Islet precursor cell (in vitro differentiated cells): ENCODE measurements around the gene ING5.

Source experiments
- DNase-seq: peaks from one replicate; pipeline ENCODE4 v3.0.0-alpha.2; 2018

The ING5 gene

GRCh38 chr2:241672243-241673188 is 29.3 kb upstream of the ING5 start:
- no peak for DNase-seq

- no peak for DNase-seq
Observed at GRCh38 chr2:241673189-241673663, 28.6 kb upstream of the ING5 start.

- DNase-seq = no peak
Observed at GRCh38 chr2:241673797-241674725, 27.8 kb upstream of the ING5 start.

- no peak for DNase-seq
Observed at GRCh38 chr2:241675885-241676284, 26.0 kb upstream of the ING5 start.

GRCh38 chr2:241676665-241677064 is 25.2 kb upstream of the ING5 start:
- no peak for DNase-seq

- DNase-seq = no peak
Observed at GRCh38 chr2:241677392-241677791, 24.4 kb upstream of the ING5 start.

- DNase-seq = no peak
Observed at GRCh38 chr2:241678307-241678706, 23.5 kb upstream of the ING5 start.

- DNase-seq = no peak
Observed at GRCh38 chr2:241678784-241679540, 22.9 kb upstream of the ING5 start.

- no peak for DNase-seq
Observed at GRCh38 chr2:241680044-241680443, 21.8 kb upstream of the ING5 start.

GRCh38 chr2:241680827-241681599 is 20.8 kb upstream of the ING5 start:
- DNase-seq = peak; percentile 73

GRCh38 chr2:241686324-241686649 is 15.6 kb upstream of the ING5 start:
- DNase-seq = no peak

GRCh38 chr2:241686650-241687425 is 15.0 kb upstream of the ING5 start, which contains the start of gene DTYMK:
Gene DTYMK (minus strand): TSS chr2:241686815. CDS start chr2:241686783, 32 bp downstream.
- peak; percentile 97 for DNase-seq

- DNase-seq = no peak
Observed at GRCh38 chr2:241689306-241689705, 12.5 kb upstream of the ING5 start.

GRCh38 chr2:241690202-241690717 is 11.6 kb upstream of the ING5 start:
- no peak for DNase-seq

- DNase-seq = no peak
Observed at GRCh38 chr2:241692448-241692847, 9.4 kb upstream of the ING5 start.

GRCh38 chr2:241695651-241696050 is 6.2 kb upstream of the ING5 start:
- DNase-seq = no peak

GRCh38 chr2:241701149-241701398 is 765 bp upstream of the ING5 start:
- DNase-seq = no peak

- DNase-seq = peak; percentile 96
Observed at GRCh38 chr2:241702155-241703031, 554 bp downstream of the ING5 start.

- DNase-seq = no peak
Observed at GRCh38 chr2:241703032-241703604, 1.3 kb downstream of the ING5 start.

- DNase-seq = no peak
Observed at GRCh38 chr2:241706537-241706936, 4.7 kb downstream of the ING5 start.
